ENCODE data around the gene TTC39B. TPM values are rescaled to one million over a fixed set of nuclear protein-coding genes. Genes with fewer than 3 reads are reported as not detected.
A peak's percentile ranks its signal among the peaks of the same experiment; 100 is the strongest.

The TTC39B gene
- polyA plus RNA-seq, 3 donors from 2014 or later, result 3.8 to 10.4 (median 7.9) TPM

DNA sequence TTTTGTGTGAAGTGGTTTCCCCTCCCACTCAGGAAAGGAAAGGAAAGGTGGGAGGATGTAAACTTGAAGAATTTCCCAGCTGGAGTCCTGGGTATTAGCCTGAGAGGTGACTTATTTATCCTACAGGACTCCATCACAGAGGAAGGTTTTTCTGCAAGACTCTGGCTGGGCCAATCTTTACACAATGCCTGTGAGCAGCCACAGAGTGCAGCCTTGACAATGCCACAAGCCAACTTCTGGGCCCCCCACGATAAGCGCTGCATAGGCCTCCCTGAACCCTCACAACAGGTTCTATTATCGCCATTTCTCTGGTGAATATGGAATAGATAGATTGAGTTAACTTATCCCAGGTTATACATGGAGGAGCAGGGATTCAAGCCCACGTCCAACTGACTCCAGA is 12.4 kb downstream of the TTC39B start:
- peaks cover 0 to 4% (median 4%) of the 10 kb centered on the region in 3 donors for H3K36me3 Mint-ChIP-seq
- peaks cover 78 to 88% of the 10 kb centered on the region in 2 donors for H3K4me1 Mint-ChIP-seq
- no peak for DNase-seq
- no peaks in the 10 kb centered on the region for H3K9me3 Mint-ChIP-seq
- peaks cover 0 to 3% (median 0%) of the 10 kb centered on the region in 3 donors for H3K27me3 Mint-ChIP-seq (ENCODE audit: low read depth in 3 of 3)
- H3K4me3 Mint-ChIP-seq, result peak overlapping the region; percentile 1 to 87 (median 61)
- peak overlapping the region; percentile 94 to 99 (median 98) for H3K27ac Mint-ChIP-seq

DNA sequence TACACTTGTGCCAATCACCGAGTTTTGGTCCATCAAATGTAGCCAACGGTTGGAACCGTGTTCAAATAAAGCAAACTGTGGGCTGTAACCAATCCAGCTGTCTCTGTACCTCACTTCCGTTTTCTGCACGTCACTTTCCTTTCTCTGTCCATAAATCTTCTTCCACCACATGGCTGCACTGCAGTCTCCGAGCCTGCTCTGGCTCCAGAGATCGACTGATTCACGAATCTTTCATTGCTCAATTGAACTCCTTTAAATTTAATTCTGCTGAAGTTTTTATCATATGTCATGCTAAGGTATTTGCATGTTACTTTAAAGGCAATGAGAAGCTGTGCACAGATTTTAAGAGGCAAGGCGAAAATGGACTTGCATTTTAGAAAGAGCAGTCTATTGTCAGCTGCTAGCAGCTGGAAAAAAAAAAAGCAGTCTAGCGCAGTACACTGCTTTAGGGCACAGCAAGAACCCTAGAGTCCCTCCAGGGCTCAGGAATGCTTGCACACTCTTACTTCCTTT is 13.2 kb downstream of the TTC39B start:
- peak in 2 of 3 donors; percentile 38 to 49 for DNase-seq
- H3K36me3 Mint-ChIP-seq, result peaks cover 0 to 4% (median 3%) of the 10 kb centered on the region in 3 donors
- no peaks in the 10 kb centered on the region for H3K9me3 Mint-ChIP-seq
- H3K4me1 Mint-ChIP-seq, result peaks cover 71 to 88% of the 10 kb centered on the region in 2 donors
- peak overlapping the region; percentile 94 to 99 (median 98) for H3K27ac Mint-ChIP-seq
- H3K4me3 Mint-ChIP-seq, result peak overlapping the region; percentile 1 to 87 (median 55)
- peaks cover 0 to 3% (median 0%) of the 10 kb centered on the region in 3 donors for H3K27me3 Mint-ChIP-seq (ENCODE audit: low read depth in 3 of 3)

DNA sequence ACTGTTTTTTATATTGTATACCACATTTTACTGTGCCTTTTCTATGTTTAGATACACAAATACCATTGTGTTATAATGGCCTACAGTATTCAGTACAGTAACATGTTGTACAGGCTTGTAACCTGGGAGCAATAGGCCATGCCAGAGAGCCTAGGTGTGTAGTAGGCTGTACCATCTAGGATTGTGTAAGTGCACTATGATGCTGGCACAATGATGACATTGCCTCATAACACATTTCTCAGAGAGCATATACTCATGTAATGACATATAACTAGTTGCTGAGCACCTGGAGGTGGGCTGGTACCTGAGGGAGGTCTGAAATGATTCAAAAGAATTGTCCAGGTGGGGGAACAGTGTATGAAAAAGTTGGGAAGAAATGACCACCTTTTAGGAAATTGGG is 13.9 kb downstream of the TTC39B start:
- no peak for DNase-seq
- Mint-ChIP-seq H3K27ac (peak overlapping the region; percentile 94 to 99 (median 98)), H3K27me3 (ENCODE audit: low read depth in 3 of 3) (peaks cover 0 to 3% (median 0%) of the 10 kb centered on the region in 3 donors), H3K4me3 (peak overlapping the region in 2 of 5 donors; percentile 10 to 69), H3K36me3 (peaks cover 0 to 4% (median 0%) of the 10 kb centered on the region in 3 donors), H3K4me1 (peaks cover 70 to 88% of the 10 kb centered on the region in 2 donors), H3K9me3 (no peaks in the 10 kb centered on the region)

DNA sequence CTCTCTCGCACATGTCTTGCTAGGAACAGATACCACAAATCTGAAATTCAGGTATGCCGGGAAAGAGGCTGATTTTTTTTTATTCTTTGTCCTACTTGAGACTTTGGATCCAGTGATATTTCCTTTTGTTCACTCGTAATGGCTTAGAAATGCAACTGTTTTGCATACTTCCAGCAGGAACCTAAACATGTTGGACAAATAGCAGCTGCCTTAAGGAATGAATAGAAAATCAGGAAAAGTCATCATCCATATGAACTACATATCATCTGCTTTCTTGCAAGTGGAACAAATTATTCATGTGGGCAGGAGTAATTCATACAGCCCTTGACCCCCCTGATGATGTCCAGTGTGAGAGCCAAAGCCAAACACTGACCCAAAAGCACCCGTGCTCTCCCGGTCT is 17.4 kb downstream of the TTC39B start:
- peaks cover 4 to 5% (median 4%) of the 10 kb centered on the region in 3 donors for H3K36me3 Mint-ChIP-seq
- H3K27me3 Mint-ChIP-seq (ENCODE audit: low read depth in 3 of 3), result no peaks in the 10 kb centered on the region
- H3K9me3 Mint-ChIP-seq, result no peaks in the 10 kb centered on the region
- no peak overlapping the region for H3K4me3 Mint-ChIP-seq
- no peak for DNase-seq
- no peak overlapping the region for H3K27ac Mint-ChIP-seq
- H3K4me1 Mint-ChIP-seq, result peaks cover 50 to 75% of the 10 kb centered on the region in 2 donors

DNA sequence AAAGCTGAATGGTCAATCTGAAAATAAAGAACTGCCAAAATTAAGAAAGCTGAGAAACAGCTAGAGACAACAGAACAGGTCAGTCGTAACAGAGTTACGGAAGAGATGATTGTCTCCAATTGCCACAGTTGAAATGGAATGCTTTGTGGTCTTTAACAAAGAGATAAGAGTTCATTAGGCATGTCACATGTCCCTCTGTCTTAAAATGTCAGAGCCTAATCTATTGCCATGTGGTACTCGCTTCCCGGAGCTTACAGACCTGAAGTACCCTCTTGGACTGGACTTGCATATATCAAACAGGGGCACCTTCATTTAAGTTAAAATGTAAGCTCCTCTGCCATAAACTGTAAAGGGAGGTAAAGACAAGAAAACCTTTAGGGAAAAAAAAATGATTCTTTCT is 19.7 kb downstream of the TTC39B start:
- peaks cover 4 to 5% (median 4%) of the 10 kb centered on the region in 3 donors for H3K36me3 Mint-ChIP-seq
- H3K4me3 Mint-ChIP-seq, result no peak overlapping the region
- peaks cover 40 to 69% of the 10 kb centered on the region in 2 donors for H3K4me1 Mint-ChIP-seq
- H3K27ac Mint-ChIP-seq, result peak overlapping the region in 1 of 6 donors; percentile 38
- DNase-seq, result no peak
- H3K27me3 Mint-ChIP-seq (ENCODE audit: low read depth in 3 of 3), result no peaks in the 10 kb centered on the region
- no peaks in the 10 kb centered on the region for H3K9me3 Mint-ChIP-seq

DNA sequence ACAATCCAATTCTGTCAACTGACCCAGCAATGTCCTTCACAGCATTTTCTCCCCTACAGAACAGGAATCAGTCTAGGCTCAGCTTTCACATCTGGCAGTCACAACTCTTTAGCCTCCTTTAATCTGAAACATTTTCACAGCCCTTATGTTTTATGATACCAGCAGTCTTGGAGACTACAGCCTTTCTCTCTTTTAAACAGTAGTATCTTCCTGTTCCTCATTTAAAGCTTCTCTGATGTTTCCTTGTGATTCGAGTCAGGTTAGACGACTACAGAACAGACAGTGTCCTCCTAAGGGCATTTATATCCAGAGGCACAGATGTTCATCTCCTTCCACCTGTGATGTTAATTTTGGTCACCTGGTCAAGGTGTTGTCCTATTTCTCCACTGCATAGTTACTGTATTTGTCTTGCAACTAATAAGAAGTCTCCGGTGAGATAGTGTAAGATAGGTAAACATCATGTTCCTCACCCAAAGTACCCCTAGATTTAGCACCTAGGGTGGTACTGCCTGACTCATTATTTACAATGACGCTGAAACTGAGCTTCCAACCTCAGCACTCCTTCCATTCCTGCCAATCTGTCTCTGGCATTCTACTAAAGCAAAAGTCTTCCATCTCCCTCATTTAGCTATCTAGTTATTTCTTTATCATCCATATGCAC is 20.7 kb downstream of the TTC39B start:
- H3K36me3 Mint-ChIP-seq, result peaks cover 2 to 5% (median 4%) of the 10 kb centered on the region in 3 donors
- H3K4me1 Mint-ChIP-seq, result peaks cover 45 to 76% of the 10 kb centered on the region in 2 donors
- H3K4me3 Mint-ChIP-seq, result peak overlapping the region in 4 of 5 donors; percentile 2 to 22 (median 4)
- H3K9me3 Mint-ChIP-seq, result no peaks in the 10 kb centered on the region
- no peak for DNase-seq
- peak overlapping the region; percentile 38 to 79 (median 72) for H3K27ac Mint-ChIP-seq
- no peaks in the 10 kb centered on the region for H3K27me3 Mint-ChIP-seq (ENCODE audit: low read depth in 3 of 3)

DNA sequence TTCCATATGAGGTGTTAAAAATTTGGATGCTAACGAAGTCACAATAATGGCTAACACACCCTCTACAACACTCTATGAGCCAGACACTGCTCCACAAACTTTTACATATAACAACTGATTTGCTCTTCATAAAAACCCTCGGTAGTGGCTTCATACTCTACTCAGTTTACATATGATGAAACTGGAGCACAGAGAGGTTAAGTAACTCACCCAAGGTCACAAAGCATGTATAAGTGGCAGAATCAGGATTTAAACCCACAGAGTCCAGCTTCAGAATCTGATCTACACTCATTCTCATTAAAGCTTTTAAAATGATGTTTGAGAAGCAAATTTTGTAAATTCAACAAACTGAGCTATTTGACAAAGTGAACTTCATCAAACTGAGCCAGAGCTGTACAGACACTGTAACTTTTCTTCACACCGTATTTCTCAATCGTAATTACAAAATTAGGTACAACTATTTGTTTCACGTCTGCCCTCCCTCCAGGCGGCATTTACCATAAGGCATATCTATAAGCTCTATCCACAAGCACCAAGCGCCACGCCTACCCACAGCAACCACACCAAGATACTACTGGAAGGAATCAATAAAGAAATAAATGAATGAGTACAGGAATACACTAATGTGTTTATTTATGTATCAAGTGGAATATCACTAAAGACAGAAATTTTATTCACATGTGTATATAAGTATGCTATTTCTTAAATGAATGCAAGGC is 24.3 kb downstream of the TTC39B start:
- Mint-ChIP-seq H3K9me3 (no peaks in the 10 kb centered on the region), H3K36me3 (peaks cover 0 to 5% (median 4%) of the 10 kb centered on the region in 3 donors), H3K27ac (peak overlapping the region in 1 of 6 donors; percentile 1), H3K4me1 (peaks cover 44 to 62% of the 10 kb centered on the region in 2 donors), H3K4me3 (no peak overlapping the region), H3K27me3 (ENCODE audit: low read depth in 3 of 3) (no peaks in the 10 kb centered on the region)
- no peak for DNase-seq

- H3K27ac Mint-ChIP-seq, result peak overlapping the region in 1 of 6 donors; percentile 17
- H3K9me3 Mint-ChIP-seq, result no peaks in the 10 kb centered on the region
- no peaks in the 10 kb centered on the region for H3K27me3 Mint-ChIP-seq (ENCODE audit: low read depth in 3 of 3)
- DNase-seq, result no peak
- H3K4me3 Mint-ChIP-seq, result no peak overlapping the region
- peaks cover 36 to 59% of the 10 kb centered on the region in 2 donors for H3K4me1 Mint-ChIP-seq
- H3K36me3 Mint-ChIP-seq, result no peaks in the 10 kb centered on the region
These were observed 26.4 kb downstream of the TTC39B start for GRCh38 chr9:15280647-15281046.

GRCh38 chr9:15278839-15279238 is 28.2 kb downstream of the TTC39B start:
- H3K27ac Mint-ChIP-seq, result peak overlapping the region in 4 of 6 donors; percentile 7 to 75 (median 46)
- no peak overlapping the region for H3K4me3 Mint-ChIP-seq
- H3K27me3 Mint-ChIP-seq (ENCODE audit: low read depth in 3 of 3), result no peaks in the 10 kb centered on the region
- H3K36me3 Mint-ChIP-seq, result no peaks in the 10 kb centered on the region
- H3K4me1 Mint-ChIP-seq, result peaks cover 39 to 68% of the 10 kb centered on the region in 2 donors
- no peak for DNase-seq
- no peaks in the 10 kb centered on the region for H3K9me3 Mint-ChIP-seq

- Mint-ChIP-seq H3K27ac (peak overlapping the region in 4 of 6 donors; percentile 6 to 50 (median 26)), H3K27me3 (ENCODE audit: low read depth in 3 of 3) (no peaks in the 10 kb centered on the region), H3K9me3 (no peaks in the 10 kb centered on the region), H3K4me1 (peaks cover 42 to 70% of the 10 kb centered on the region in 2 donors), H3K4me3 (no peak overlapping the region), H3K36me3 (no peaks in the 10 kb centered on the region)
- no peak for DNase-seq
These were observed 28.8 kb downstream of the TTC39B start for GRCh38 chr9:15278091-15278687.

- Mint-ChIP-seq H3K36me3 (no peaks in the 10 kb centered on the region), H3K4me3 (no peak overlapping the region), H3K27me3 (ENCODE audit: low read depth in 3 of 3) (no peaks in the 10 kb centered on the region), H3K4me1 (peaks cover 43 to 70% of the 10 kb centered on the region in 2 donors), H3K27ac (peak overlapping the region in 3 of 6 donors; percentile 10 to 50 (median 28)), H3K9me3 (no peaks in the 10 kb centered on the region)
- peak in 1 of 3 donors; percentile 30 for DNase-seq
These were observed 29.5 kb downstream of the TTC39B start for GRCh38 chr9:15277400-15278090.

- H3K9me3 Mint-ChIP-seq, result no peaks in the 10 kb centered on the region
- no peaks in the 10 kb centered on the region for H3K27me3 Mint-ChIP-seq (ENCODE audit: low read depth in 3 of 3)
- H3K4me3 Mint-ChIP-seq, result no peak overlapping the region
- peak overlapping the region in 1 of 6 donors; percentile 67 for H3K27ac Mint-ChIP-seq
- no peak for DNase-seq
- no peaks in the 10 kb centered on the region for H3K36me3 Mint-ChIP-seq
- peaks cover 48 to 70% of the 10 kb centered on the region in 2 donors for H3K4me1 Mint-ChIP-seq
These were observed 30.6 kb downstream of the TTC39B start for GRCh38 chr9:15276328-15276938.

DNA sequence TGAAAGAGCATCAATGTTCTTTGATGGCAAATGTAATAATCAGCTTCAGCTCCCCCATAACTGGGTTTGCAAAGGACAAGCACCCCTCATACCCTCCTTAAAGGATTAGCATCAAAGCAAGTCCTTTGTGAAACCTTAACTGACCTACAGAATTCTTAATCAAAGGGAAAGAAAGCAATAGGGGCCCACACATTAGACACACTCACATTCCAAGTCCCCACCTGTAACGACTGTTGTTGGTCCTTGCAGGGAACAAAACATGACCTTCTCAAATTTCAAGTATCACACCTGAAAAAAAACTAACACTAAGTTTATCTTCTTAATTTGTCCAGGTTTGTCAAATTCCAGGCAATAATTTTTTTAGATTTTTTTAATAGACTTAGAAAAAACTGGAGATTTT is 32.6 kb downstream of the TTC39B start:
- peaks cover 54 to 79% of the 10 kb centered on the region in 2 donors for H3K4me1 Mint-ChIP-seq
- DNase-seq, result no peak
- H3K36me3 Mint-ChIP-seq, result no peaks in the 10 kb centered on the region
- H3K27me3 Mint-ChIP-seq (ENCODE audit: low read depth in 3 of 3), result no peaks in the 10 kb centered on the region
- H3K9me3 Mint-ChIP-seq, result no peaks in the 10 kb centered on the region
- H3K4me3 Mint-ChIP-seq, result no peak overlapping the region
- H3K27ac Mint-ChIP-seq, result peak overlapping the region in 2 of 6 donors; percentile 72 to 76

All from immature natural killer cell (primary cell).